K562 (cell line): ENCODE results near the gene PHF12. TPM values are rescaled to one million over a fixed set of nuclear protein-coding genes. Genes with fewer than 3 reads are reported as not detected.

ENCODE experiments used
- BDP1 ChIP-seq: IDR thresholded peaks from 3 replicates; pipeline ENCODE4 v1.6.1; 2011; ENCODE audit not compliant: insufficient read length, insufficient read depth
- CBFA2T2 ChIP-seq: fragments of 450-650 bp; conservative IDR thresholded peaks from 2 replicates; pipeline ENCODE4 v1.6.1; 2017; ENCODE audit warnings: mild to moderate bottlenecking
- CHD2 ChIP-seq: IDR thresholded peaks from 2 replicates; pipeline ENCODE4 v1.6.1; 2011; ENCODE audit warnings: low read depth, low read length
- DLX4 ChIP-seq: fragments of 250-450 bp; sonication (Bioruptor Pico); IDR thresholded peaks from 2 replicates; pipeline ENCODE4 v1.6.1; 2021; ENCODE audit warnings: mild to moderate bottlenecking
- DPF2 ChIP-seq: fragments of 450-650 bp; IDR thresholded peaks from 2 replicates; pipeline ENCODE4 v1.6.1; 2016
- MAFK ChIP-seq: IDR thresholded peaks from 2 replicates; pipeline ENCODE4 v1.6.1; 2011; ENCODE audit warnings: low read length, improper control_type of control experiment
- MBD2 ChIP-seq: sonication (generic); IDR thresholded peaks from 2 replicates; pipeline ENCODE4 v1.6.1; 2016; ENCODE audit warnings: low read depth, borderline replicate concordance
- MLLT1 ChIP-seq, 2 experiments: fragments of 450-650 bp; IDR thresholded peaks; 2 replicates each; pipeline ENCODE4 v1.6.1; 2016
- NCOR1 ChIP-seq: fragments of 450-650 bp; IDR thresholded peaks from 2 replicates; pipeline ENCODE4 v1.6.1; 2016; ENCODE audit warnings: mild to moderate bottlenecking, moderate library complexity
- RBM39 ChIP-seq: fragments of 200-400 bp; formaldehyde crosslinking; optimal IDR thresholded peaks from 2 replicates; pipeline ENCODE3; 2018; ENCODE audit warnings: low read depth, low read length
- SAP30 ChIP-seq: fragments of 200-600 bp; sonication (generic); IDR thresholded peaks from 2 replicates; pipeline ENCODE4 v1.6.1; 2012; ENCODE audit warnings: borderline replicate concordance, low read depth, mild to moderate bottlenecking, moderate library complexity, low read length, control low read depth, inconsistent platforms; ENCODE audit not compliant: insufficient read depth, poor library complexity, severe bottlenecking
- SMARCE1 ChIP-seq: fragments of 450-650 bp; IDR thresholded peaks from 2 replicates; pipeline ENCODE4 v1.7.1; 2016; ENCODE audit warnings: mild to moderate bottlenecking
- STAT5B ChIP-seq: fragments of 250-450 bp; sonication (Bioruptor Pico); IDR thresholded peaks from 2 replicates; pipeline ENCODE4 v1.8.0; 2021; ENCODE audit warnings: mild to moderate bottlenecking, inconsistent platforms
- TAL1 ChIP-seq: fragments of 450-650 bp; IDR thresholded peaks from 2 replicates; pipeline ENCODE4 v1.6.1; 2016; ENCODE audit warnings: mild to moderate bottlenecking
- ZBTB8A ChIP-seq: fragments of 450-650 bp; IDR thresholded peaks from 2 replicates; pipeline ENCODE4 v1.6.1; 2018; ENCODE audit warnings: mild to moderate bottlenecking, moderate library complexity; ENCODE audit not compliant: partially characterized antibody
- ZNF212 ChIP-seq: fragments of 450-650 bp; formaldehyde crosslinking; IDR thresholded peaks from 2 replicates; pipeline ENCODE4 v1.4.0; 2020; ENCODE audit warnings: mild to moderate bottlenecking
- ZNF217 ChIP-seq: sonication (generic); formaldehyde crosslinking; IDR thresholded peaks from 2 replicates; pipeline ENCODE4 v1.8.0; 2022; ENCODE audit warnings: mild to moderate bottlenecking, missing genetic modification reagents
- ZNF318 ChIP-seq, 2 experiments: fragments of 450-650 bp; IDR thresholded peaks; 2 replicates each; pipeline ENCODE4 v1.6.1; 2016; ENCODE audit warnings: mild to moderate bottlenecking in 2 of 2, borderline replicate concordance in 1 of 2, low read depth in 1 of 2, moderate library complexity in 1 of 2
- ZNF764 ChIP-seq: fragments of 250-450 bp; sonication (Bioruptor Pico); IDR thresholded peaks from 2 replicates; pipeline ENCODE4 v1.4.0; 2020; ENCODE audit warnings: low read depth, mild to moderate bottlenecking, moderate library complexity
- ZZZ3 ChIP-seq: fragments of 450-650 bp; IDR thresholded peaks from 2 replicates; pipeline ENCODE4 v1.6.1; 2016; ENCODE audit warnings: antibody characterized with exemption, mild to moderate bottlenecking, moderate library complexity
- polyA plus RNA-seq, 8 experiments: library from polyadenylated mRNA; depleted of rRNA in 4 of 8; stranded (reverse) in 5 of 8; unstranded in 3 of 8; fragments of >200 nt; fragmentation: Nextera tagmentation in 2 of 8; fragmentation: Illumina TruSeq in 1 of 8; extraction: Ambion mirVana in 2 of 8; extraction: Trizol in 1 of 8; gene quantifications; 2 replicates each; pipeline versions ENCODE4 v1.2.1 to v1.2.3, GENCODE V29; 2011 to 2014; ENCODE audit warnings: inconsistent platforms in 1 of 8, missing spikeins in 1 of 8
- total RNA-seq, 7 experiments: library from RNA; depleted of rRNA in 6 of 7; stranded (reverse); fragments of >200 nt in 6 of 7; fragmentation: Illumina TruSeq in 2 of 7; extraction: Trizol in 2 of 7; gene quantifications; 2 replicates each; pipeline versions ENCODE4 v1.2.1 to v1.2.3, GENCODE V29; 2011 to 2021; ENCODE audit warnings: low replicate concordance in 1 of 7

Gene PHF12
- total and polyA plus RNA-seq, 9 of the 15 experiments (the other 6 are each of a cell fraction or from before 2014, with no cell fraction given) = 0.82 to 31.3 (median 13.5) TPM

- TF ChIP-seq ZNF212 = no peak
- TF ChIP-seq CHD2 = no peak
- TF ChIP-seq MLLT1 (IDR thresholded peaks at IDR 0.05) = no peak
- TF ChIP-seq NCOR1 = peak; percentile 33; the same call in 1 of the 2 replicates
- peak; percentile 28; the same call in 1 of the 2 replicates for TF ChIP-seq CBFA2T2
- TF ChIP-seq ZBTB8A = no peak
- no peak for TF ChIP-seq ZNF217 (CRISPR knock-in tag)
- TF ChIP-seq DPF2 = peak; percentile 22; the same call in 1 of the 2 replicates
- TF ChIP-seq SMARCE1 = peak; percentile 30; the same call in 1 of the 2 replicates
- TF ChIP-seq STAT5B (CRISPR knock-in tag) = no peak
- no peak for TF ChIP-seq ZZZ3
- no peak for TF ChIP-seq BDP1
- no peak for TF ChIP-seq DLX4 (CRISPR knock-in tag)
- TF ChIP-seq MBD2 = no peak
- TF ChIP-seq MAFK = no peak
- no peak for TF ChIP-seq ZNF764 (CRISPR knock-in tag)
- no peak for TF ChIP-seq RBM39
- peak in 1 of 2 experiments; percentile 84; a peak in 2 of 4 replicates for TF ChIP-seq ZNF318 (IDR thresholded peaks at IDR 0.05; ENCODE audit: borderline replicate concordance in 1 of 2, low read depth in 1 of 2)
- TF ChIP-seq SAP30 = peak; percentile 29
- TF ChIP-seq TAL1 = peak; percentile 38
These were observed 43.4 kb downstream of the PHF12 start (continued) for GRCh38 chr17:28907709-28908475.
